GM10266 (cell line): ENCODE data around the gene ZNF446.
A peak's percentile ranks its signal among the peaks of the same experiment; 100 is the strongest.

Source experiments
- DNase-seq: peaks from one replicate; pipeline ENCODE4 v3.0.0; 2012; ENCODE audit errors: extremely low spot score
- TF ChIP-seq, protein P1 (sequence below): IDR thresholded peaks from 2 replicates; pipeline ENCODE4 v1.5.1; 2012; ENCODE audit warnings: mild to moderate bottlenecking, low read depth; ENCODE audit not compliant: control insufficient read depth, insufficient read depth; ENCODE audit errors: missing control alignments

ZNF446 gene

DNA sequence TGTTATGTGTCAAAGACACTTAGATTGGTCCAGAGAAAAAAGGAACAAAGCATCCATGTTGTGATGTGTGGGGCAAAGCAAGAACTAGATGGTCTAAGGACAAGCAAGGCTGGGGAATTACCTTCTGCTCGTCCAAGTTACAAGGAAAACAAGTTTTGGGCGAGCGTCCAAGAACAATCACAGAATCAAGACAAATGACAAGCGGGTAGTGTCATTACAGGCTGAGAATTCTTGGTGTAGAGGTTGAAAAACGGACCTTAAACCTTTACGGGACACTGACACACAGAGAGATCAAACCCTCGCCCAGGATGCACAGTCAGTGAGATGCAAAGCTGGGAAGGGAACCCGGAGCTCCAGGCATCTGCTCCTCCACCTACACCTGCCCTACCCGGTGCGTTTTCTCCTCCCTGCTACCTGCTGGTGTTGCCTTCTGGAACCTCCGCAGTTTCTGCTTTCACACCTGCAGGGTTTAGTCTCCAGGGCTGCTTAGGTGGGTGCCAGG, 25.2 kb upstream of the ZNF446 start:
- no peak for DNase-seq
- TF ChIP-seq, protein P1, sequence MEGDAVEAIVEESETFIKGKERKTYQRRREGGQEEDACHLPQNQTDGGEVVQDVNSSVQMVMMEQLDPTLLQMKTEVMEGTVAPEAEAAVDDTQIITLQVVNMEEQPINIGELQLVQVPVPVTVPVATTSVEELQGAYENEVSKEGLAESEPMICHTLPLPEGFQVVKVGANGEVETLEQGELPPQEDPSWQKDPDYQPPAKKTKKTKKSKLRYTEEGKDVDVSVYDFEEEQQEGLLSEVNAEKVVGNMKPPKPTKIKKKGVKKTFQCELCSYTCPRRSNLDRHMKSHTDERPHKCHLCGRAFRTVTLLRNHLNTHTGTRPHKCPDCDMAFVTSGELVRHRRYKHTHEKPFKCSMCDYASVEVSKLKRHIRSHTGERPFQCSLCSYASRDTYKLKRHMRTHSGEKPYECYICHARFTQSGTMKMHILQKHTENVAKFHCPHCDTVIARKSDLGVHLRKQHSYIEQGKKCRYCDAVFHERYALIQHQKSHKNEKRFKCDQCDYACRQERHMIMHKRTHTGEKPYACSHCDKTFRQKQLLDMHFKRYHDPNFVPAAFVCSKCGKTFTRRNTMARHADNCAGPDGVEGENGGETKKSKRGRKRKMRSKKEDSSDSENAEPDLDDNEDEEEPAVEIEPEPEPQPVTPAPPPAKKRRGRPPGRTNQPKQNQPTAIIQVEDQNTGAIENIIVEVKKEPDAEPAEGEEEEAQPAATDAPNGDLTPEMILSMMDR = no peak

DNA sequence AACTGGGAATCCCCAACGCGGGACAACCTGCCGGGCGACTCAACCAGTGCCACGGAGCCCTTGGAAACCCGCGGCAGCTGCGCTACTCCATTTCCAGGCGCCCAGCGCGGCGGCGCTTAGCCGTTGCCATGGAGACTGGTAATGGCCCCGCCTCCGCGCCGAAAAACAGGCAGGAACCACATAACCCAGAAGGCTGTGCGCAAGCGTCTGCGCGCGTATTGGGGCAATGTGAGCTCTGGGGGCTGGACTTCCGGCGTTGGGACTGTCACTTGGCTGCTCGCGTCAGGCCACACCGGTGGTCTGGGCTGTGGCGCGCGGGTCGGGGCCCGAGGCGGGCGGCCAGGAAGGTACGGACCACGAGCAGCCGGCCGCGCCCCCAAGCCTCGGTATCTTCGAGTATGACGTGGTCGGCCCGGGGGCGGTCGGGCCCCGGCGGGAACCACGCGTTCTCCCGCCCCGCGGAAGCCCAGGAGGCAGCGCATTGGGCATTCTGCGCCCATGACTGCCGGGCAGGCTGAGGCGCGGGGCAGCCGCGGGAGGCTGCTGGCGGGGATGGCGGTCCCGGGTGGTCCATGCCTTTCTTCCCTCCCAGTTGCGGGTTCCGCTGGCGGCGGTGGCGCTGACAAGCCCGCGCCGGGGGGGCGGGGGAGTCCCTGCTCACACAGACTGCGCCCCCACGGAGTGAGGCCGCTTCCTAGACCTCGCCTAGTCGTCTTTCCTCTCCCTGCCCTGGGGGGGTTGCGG, 24.6 kb upstream of the ZNF446 start, which contains the start of gene ZNF324B:
ZNF324B (plus strand) TSS at position 265 of the 744 bp plus-strand sequence. CDS start 2,080 bp downstream, outside the sequence.
- DNase-seq = peak; percentile 96
- TF ChIP-seq, protein P1 = no peak

DNA sequence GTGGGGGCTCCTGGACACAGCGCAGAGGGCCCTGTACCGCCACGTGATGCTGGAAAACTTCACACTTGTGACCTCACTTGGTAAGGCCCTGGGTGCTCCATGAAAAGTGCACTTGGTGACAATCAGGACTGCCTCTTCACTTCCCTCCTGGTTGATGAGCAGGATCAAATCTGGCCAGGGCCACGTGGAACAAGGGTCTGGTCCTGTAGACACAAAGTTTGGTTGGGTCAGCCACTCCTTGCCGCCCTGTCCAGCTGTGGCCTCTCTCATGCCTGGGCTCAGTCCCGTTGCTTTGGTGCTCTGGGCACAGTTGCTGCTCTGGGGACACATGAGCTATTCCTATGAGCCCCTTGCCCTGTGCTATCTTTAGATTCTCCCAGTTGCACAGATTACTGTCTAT, 22.4 kb upstream of the ZNF446 start:
- DNase-seq = no peak
- TF ChIP-seq, protein P1 = no peak

DNA sequence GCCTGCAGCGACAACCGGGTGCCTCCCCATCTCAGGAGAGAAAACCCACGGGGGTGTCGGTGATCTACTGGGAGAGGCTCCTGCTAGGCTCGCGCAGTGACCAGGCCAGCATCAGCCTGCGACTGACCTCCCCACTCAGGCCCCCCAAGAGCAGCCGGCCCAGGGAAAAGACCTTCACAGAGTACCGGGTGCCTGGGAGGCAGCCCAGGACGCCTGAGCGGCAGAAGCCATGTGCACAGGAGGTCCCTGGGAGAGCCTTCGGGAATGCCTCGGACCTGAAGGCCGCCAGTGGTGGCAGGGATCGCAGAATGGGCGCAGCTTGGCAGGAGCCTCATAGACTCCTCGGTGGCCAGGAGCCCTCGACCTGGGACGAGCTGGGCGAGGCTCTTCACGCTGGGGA, 20.8 kb upstream of the ZNF446 start:
- TF ChIP-seq, protein P1 = no peak
- DNase-seq = no peak

DNA sequence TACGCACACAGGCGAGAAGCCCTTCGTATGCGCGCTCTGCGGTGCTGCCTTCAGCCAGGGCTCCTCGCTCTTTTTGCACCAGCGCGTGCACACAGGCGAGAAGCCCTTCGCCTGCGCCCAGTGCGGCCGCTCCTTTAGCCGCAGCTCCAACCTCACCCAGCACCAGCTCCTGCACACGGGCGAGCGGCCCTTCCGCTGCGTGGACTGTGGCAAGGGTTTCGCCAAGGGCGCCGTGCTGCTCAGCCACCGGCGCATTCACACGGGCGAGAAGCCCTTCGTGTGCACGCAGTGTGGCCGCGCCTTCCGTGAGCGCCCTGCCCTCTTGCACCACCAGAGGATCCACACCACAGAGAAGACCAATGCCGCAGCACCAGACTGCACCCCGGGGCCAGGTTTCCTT, 20.0 kb upstream of the ZNF446 start:
- TF ChIP-seq, protein P1 = no peak
- no peak for DNase-seq

DNA sequence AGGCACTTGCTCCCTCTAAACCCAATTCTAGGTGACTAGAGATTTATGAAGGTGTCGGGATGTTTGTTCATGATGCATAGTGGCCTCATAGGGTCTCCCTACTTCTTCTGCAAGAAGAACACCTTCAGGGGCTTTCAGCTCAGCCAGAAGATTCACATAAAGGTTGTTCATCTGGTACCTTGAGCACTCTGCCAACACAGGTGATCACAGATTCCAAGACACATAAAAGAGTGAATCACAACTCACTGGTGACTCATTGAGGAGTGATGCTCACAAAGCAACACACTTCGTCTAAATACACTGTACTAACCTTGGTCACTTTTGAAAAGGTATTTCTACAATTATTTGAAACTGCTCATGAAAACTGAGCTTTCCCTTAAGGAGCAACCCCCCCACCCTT, 16.1 kb upstream of the ZNF446 start:
- TF ChIP-seq, protein P1 = no peak
- DNase-seq = no peak

DNA sequence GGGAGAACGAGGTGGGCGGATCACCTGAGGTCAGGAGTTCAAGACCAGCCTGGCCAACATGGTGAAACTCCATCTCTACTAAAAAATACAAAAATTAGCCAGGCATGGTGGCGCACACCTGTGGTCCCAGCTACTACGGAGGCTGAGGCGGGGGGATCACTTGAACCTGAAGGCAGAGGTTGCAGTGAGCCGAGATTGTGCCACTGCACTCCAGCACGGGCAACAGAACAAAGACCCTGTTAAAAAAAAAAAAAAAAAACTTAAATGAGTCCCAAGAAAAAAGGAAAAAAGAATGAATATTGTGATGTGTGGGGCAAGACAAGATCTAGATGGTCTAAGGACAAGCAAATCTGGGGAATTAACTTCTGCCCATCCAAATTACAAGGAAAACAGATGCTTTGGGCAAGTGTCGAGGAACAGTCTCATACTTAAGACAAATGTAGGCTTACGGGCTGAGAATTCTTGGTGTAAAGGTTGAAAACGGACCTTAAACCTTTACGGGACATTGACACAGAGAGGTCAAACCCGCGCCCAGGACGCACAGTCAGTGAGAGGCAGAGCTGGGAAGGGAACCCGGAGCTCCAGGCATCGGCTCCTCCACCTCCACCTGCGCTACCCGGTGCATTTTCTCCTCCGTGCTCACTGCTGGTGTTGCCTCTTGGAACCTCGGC, 9.9 kb upstream of the ZNF446 start:
- DNase-seq = no peak
- TF ChIP-seq, protein P1 = no peak
